A549 (cell line): ENCODE data around the gene OR4K5. TPM values are rescaled to one million over a fixed set of nuclear protein-coding genes. Genes with fewer than 3 reads are reported as not detected.
A peak's percentile ranks its signal among the peaks of the same experiment; 100 is the strongest.

Experiments used
- ATAC-seq, 2 experiments: fragments of 200-7000 bp in 1 of 2; fragments of >200 bp in 1 of 2; cut with Nextera tagmentation in 1 of 2; cut with Tn5 transposase in 1 of 2; 3 replicates each; pipeline versions ENCODE4 v1.8.0 to v1.9.1; 2018 to 2020; ENCODE audit warnings: mild to moderate bottlenecking in 1 of 2, moderate library complexity in 1 of 2
- CTCF ChIA-PET: fragments of 300-600 bp; sonication (Branson Sonifier 250); formaldehyde crosslinking; extraction: SDS; loops from one replicate; lab custom pipeline; 2021; ENCODE audit warnings: antibody characterized with exemption, inconsistent platforms; lab: Yijun Ruan, JAX
- POLR2A ChIA-PET: fragments of 350-600 bp; formaldehyde crosslinking; extraction: SDS; loops from one replicate; lab custom pipeline; 2021; ENCODE audit warnings: antibody characterized with exemption, inconsistent platforms; lab: Yijun Ruan, JAX
- DNase-seq, 2 experiments: peaks; one replicate each; pipeline versions ENCODE4 v3.0.0 to v3.0.0-alpha.2; 2011 to 2016; ENCODE audit warnings: low read depth in 1 of 2, low spot score in 1 of 2
- FAIRE-seq: peaks from 2 replicates; lab custom pipeline; 2011; peaks lifted over from hg19 to GRCh38; lab: Jason Lieb, UNC
- H3K27ac ChIP-seq, 2 experiments: fragments of >200 bp; sonication (Bioruptor Twin); formaldehyde crosslinking; 3 replicates each; pipeline ENCODE4 v1.5.1; 2016 to 2017
- H3K4me1 ChIP-seq: fragments of >200 bp; sonication (Bioruptor Twin); formaldehyde crosslinking; 3 replicates; pipeline ENCODE4 v1.6.1; 2016
- H3K4me2 ChIP-seq: fragments of >200 bp; sonication (Bioruptor Twin); formaldehyde crosslinking; 3 replicates; pipeline ENCODE4 v1.6.1; 2016
- H3K4me3 ChIP-seq: fragments of >200 bp; sonication (Bioruptor Twin); formaldehyde crosslinking; 3 replicates; pipeline ENCODE4 v1.5.1; 2016
- H3K9me3 ChIP-seq: fragments of >200 bp; sonication (Bioruptor Twin); formaldehyde crosslinking; 3 replicates; pipeline ENCODE4 v1.6.1; 2016
- CHD2 ChIP-seq: fragments of 150-350 bp; IDR thresholded peaks from 2 replicates; pipeline ENCODE4 v1.6.1; 2014; ENCODE audit warnings: low read length; ENCODE audit not compliant: partially characterized antibody
- CHD4 ChIP-seq: fragments of 200-600 bp; sonication (generic); IDR thresholded peaks from 2 replicates; pipeline ENCODE4 v1.6.1; 2016; ENCODE audit warnings: antibody characterized with exemption, mild to moderate bottlenecking, borderline replicate concordance
- ELK1 ChIP-seq: fragments of 150-350 bp; IDR thresholded peaks from 2 replicates; pipeline ENCODE4 v1.6.1; 2014; ENCODE audit warnings: low read depth, mild to moderate bottlenecking, low read length
- EP300 ChIP-seq, 2 experiments: fragments of >200 bp; sonication (Bioruptor Twin); formaldehyde crosslinking; IDR thresholded peaks; 2 replicates in 1 of 2; 3 replicates in 1 of 2; pipeline ENCODE4 v1.6.1; 2016 to 2017
- FOSL2 ChIP-seq, 2 experiments: fragments of 450-650 bp in 1 of 2; fragments of >200 bp in 1 of 2; sonication (Bioruptor Twin) in 1 of 2; formaldehyde crosslinking; IDR thresholded peaks; 2 replicates each; pipeline versions ENCODE4 v1.5.0 to v1.6.1; 2016 to 2020; ENCODE audit warnings: mild to moderate bottlenecking in 1 of 2, moderate library complexity in 1 of 2
- GATA3 ChIP-seq: IDR thresholded peaks from 2 replicates; pipeline ENCODE4 v1.6.1; 2012; ENCODE audit warnings: borderline replicate concordance
- HDAC2 ChIP-seq: fragments of 200-600 bp; sonication (generic); IDR thresholded peaks from 2 replicates; pipeline ENCODE4 v1.6.1; 2016
- HES2 ChIP-seq: fragments of >200 bp; sonication (Bioruptor Twin); formaldehyde crosslinking; IDR thresholded peaks from 2 replicates; pipeline ENCODE4 v1.6.1; 2016
- HOXA7 ChIP-seq: fragments of 250-450 bp; sonication (Bioruptor Pico); IDR thresholded peaks from 2 replicates; pipeline ENCODE4 v1.5.0; 2020; ENCODE audit warnings: mild to moderate bottlenecking, moderate library complexity
- JUN ChIP-seq, 2 experiments: fragments of >200 bp; sonication (Bioruptor Twin); formaldehyde crosslinking; IDR thresholded peaks; 2 replicates in 1 of 2; 3 replicates in 1 of 2; pipeline ENCODE4 v1.6.1; 2016 to 2017
- MAZ ChIP-seq: fragments of 150-350 bp; IDR thresholded peaks from 2 replicates; pipeline ENCODE4 v1.6.1; 2014; ENCODE audit warnings: antibody characterized with exemption, low read depth, low read length, borderline replicate concordance
- POLR2A ChIP-seq: IDR thresholded peaks from 2 replicates; pipeline ENCODE4 v1.6.1; 2012; ENCODE audit warnings: mild to moderate bottlenecking, low read length
- POLR2AphosphoS2 ChIP-seq: conservative IDR thresholded peaks from 2 replicates; pipeline ENCODE4 v1.6.1; 2012; ENCODE audit warnings: low read length, improper control_type of control experiment, inconsistent platforms
- RAD21 ChIP-seq, 2 experiments: fragments of >200 bp in 1 of 2; sonication (Bioruptor Twin) in 1 of 2; formaldehyde crosslinking in 1 of 2; IDR thresholded peaks in 1 of 2; conservative IDR thresholded peaks in 1 of 2; 2 replicates in 1 of 2; 3 replicates in 1 of 2; pipeline ENCODE4 v1.6.1; 2012 to 2018; ENCODE audit warnings: inconsistent platforms in 1 of 2
- RARB ChIP-seq: fragments of 250-450 bp; sonication (Bioruptor Pico); IDR thresholded peaks from 2 replicates; pipeline ENCODE4 v1.8.0; 2021; ENCODE audit warnings: mild to moderate bottlenecking, moderate library complexity
- SMC3 ChIP-seq: fragments of >200 bp; sonication (Bioruptor Twin); formaldehyde crosslinking; IDR thresholded peaks from 3 replicates; pipeline ENCODE4 v1.6.1; 2018; ENCODE audit warnings: inconsistent platforms
- TFCP2L1 ChIP-seq: fragments of 250-450 bp; sonication (Bioruptor Pico); IDR thresholded peaks from 2 replicates; pipeline ENCODE4 v1.5.0; 2021; ENCODE audit warnings: mild to moderate bottlenecking
- ZNF302 ChIP-seq: fragments of 250-450 bp; sonication (Bioruptor Pico); IDR thresholded peaks from 2 replicates; pipeline ENCODE4 v1.9.0; 2021; ENCODE audit warnings: inconsistent platforms, mild to moderate bottlenecking, moderate library complexity
- WGBS: methylation state at CpG from one replicate; pipeline ENCODE4 v1.1.6; 2017; ENCODE audit errors: missing lambda C conversion rate; 5-methylcytosine and 5-hydroxymethylcytosine counted together
- polyA plus RNA-seq, 4 experiments: library from polyadenylated mRNA; depleted of rRNA in 3 of 4; stranded (reverse); fragments of >200 nt; fragmentation: RNase III in 1 of 4; extraction: RNeasy Plus Mini Kit Qiagen cat#74134 plus additional on column Dnase treatment in 1 of 4; gene quantifications; 2 replicates in 3 of 4; 3 replicates in 1 of 4; pipeline ENCODE4 v1.2.3, GENCODE V29; 2011 to 2017
- TF ChIP-seq, protein P1 (sequence below): IDR thresholded peaks from 2 replicates; pipeline ENCODE4 v1.6.1; 2012
- TF ChIP-seq, protein P2 (sequence below): fragments of >200 bp; sonication (Bioruptor Twin); formaldehyde crosslinking; IDR thresholded peaks from 3 replicates; pipeline ENCODE4 v1.5.1; 2016

The OR4K5 gene
- polyA plus RNA-seq, 2 of the 4 experiments (the other 2 are of a cell fraction), result not detected

- no peak for TF ChIP-seq FOSL2 (IDR thresholded peaks at IDR 0.05)
- TF ChIP-seq FOSL2 (CRISPR knock-in tag; IDR thresholded peaks at IDR 0.05), result no peak
- TF ChIP-seq ELK1, result no peak
- no peak for TF ChIP-seq GATA3
- no peak for TF ChIP-seq HDAC2
- no peak for TF ChIP-seq HES2
Observed at GRCh38 chr14:19874842-19875241, 45.6 kb upstream of the OR4K5 start, which contains the start of gene OR4K2 (continued).

DNA sequence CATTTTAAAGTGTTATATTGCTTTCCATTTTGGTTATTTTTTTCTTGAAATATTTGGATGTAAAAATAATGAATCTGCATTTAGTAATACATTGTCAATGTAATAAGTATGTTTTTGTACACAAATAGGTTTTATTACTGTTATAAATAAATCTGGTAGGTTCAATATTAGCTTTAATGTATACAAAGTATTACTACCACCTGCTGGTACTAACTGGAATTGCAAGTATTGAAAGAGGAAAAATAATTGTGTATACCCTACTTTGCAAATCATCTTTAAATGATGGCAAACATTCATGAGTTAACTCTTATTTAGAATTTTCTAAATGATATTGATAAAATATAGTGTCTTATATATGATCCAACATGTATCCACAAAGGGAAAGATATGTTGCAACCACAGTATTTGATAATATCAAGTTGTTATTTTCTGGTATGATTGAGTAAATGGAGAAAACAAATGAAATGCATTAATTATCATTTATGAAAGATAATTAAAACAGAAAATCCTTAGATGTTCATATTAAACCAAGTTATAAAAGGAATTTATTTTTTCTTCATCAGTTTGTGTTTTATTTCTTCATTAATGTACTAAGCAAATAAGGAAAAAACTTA, 42.3 kb upstream of the OR4K5 start:
- Histone ChIP-seq H3K4me3 (no peak overlapping the region), H3K27ac (no peak overlapping the region), H3K9me3 (no peaks in the 10 kb centered on the region), H3K4me1 (no peaks in the 10 kb centered on the region), H3K4me2 (no peak overlapping the region)
- TF ChIP-seq HES2 (no peak), SMC3 (peak; percentile 62), POLR2AphosphoS2 (no peak), CHD2 (no peak), GATA3 (no peak), CHD4 (no peak), HOXA7 (CRISPR knock-in tag) (no peak), RAD21 (conservative IDR thresholded peaks at IDR 0.05 in 1 of 2, IDR thresholded peaks at IDR 0.05 in 1 of 2) (peak; percentile 66 to 76), EP300 (IDR thresholded peaks at IDR 0.05) (no peak), JUN (IDR thresholded peaks at IDR 0.05) (no peak), POLR2A (no peak), MAZ (no peak), RARB (CRISPR knock-in tag) (no peak)
- TF ChIP-seq, protein P1, sequence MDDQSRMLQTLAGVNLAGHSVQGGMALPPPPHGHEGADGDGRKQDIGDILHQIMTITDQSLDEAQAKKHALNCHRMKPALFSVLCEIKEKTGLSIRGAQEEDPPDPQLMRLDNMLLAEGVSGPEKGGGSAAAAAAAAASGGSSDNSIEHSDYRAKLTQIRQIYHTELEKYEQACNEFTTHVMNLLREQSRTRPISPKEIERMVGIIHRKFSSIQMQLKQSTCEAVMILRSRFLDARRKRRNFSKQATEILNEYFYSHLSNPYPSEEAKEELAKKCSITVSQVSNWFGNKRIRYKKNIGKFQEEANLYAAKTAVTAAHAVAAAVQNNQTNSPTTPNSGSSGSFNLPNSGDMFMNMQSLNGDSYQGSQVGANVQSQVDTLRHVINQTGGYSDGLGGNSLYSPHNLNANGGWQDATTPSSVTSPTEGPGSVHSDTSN, result no peak
- TF ChIP-seq, protein P2, sequence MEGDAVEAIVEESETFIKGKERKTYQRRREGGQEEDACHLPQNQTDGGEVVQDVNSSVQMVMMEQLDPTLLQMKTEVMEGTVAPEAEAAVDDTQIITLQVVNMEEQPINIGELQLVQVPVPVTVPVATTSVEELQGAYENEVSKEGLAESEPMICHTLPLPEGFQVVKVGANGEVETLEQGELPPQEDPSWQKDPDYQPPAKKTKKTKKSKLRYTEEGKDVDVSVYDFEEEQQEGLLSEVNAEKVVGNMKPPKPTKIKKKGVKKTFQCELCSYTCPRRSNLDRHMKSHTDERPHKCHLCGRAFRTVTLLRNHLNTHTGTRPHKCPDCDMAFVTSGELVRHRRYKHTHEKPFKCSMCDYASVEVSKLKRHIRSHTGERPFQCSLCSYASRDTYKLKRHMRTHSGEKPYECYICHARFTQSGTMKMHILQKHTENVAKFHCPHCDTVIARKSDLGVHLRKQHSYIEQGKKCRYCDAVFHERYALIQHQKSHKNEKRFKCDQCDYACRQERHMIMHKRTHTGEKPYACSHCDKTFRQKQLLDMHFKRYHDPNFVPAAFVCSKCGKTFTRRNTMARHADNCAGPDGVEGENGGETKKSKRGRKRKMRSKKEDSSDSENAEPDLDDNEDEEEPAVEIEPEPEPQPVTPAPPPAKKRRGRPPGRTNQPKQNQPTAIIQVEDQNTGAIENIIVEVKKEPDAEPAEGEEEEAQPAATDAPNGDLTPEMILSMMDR, result peak; percentile 67
- DNase-seq (peak in 1 of 2 experiments; percentile 36), ATAC-seq (peak in 1 of 2 experiments; percentile 68; a peak in 2 of 6 replicates), FAIRE-seq (peak; percentile 100)
- ChIA-PET CTCF (interaction anchor here (0.6 to 1.7 kb wide), 3 partner anchors 11 to 45 kb away, joined by 3 to 4 read pairs (median 3); no protein-coding TSS in a partner anchor), POLR2A (no interaction called here)

DNA sequence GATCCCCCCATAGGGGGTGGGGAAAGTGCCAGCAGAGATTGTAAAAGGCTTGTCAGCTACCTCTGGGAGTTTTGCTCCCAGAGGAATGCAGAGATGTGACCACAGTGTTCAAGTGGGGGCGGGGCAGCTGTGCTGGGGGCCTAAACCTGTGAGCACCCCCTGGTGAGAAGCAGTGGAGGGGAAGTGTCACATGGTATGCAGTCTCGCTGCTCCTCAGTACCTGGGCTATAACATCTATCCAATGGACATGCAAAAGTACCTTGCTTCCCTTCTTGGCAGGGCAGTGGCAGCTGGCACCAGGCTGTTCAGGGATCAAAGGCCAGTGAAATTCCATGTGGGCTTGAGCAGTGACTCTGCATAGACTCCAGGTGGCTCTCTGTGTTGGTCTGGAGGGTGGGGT, 25.1 kb upstream of the OR4K5 start:
- 0% methylated on average over 2 of the region's 2 CpGs for WGBS

More for the DNA sequence above, 25.1 kb upstream of the OR4K5 start:
- no peaks in the 10 kb centered on the region for H3K4me1 ChIP-seq
- FAIRE-seq (no peak), DNase-seq (no peak), ATAC-seq (peak in 1 of 2 experiments; percentile 50; a peak in 2 of 6 replicates)
- H3K9me3 ChIP-seq, result peaks cover 20% of the 10 kb centered on the region; the same call in 2 of the 3 replicates
- TF ChIP-seq TFCP2L1 (CRISPR knock-in tag) (no peak), ZNF302 (no peak), EP300 (IDR thresholded peaks at IDR 0.05) (no peak)
- CTCF ChIA-PET, result interaction anchor here (1.1 to 1.3 kb wide), 2 partner anchors 11 to 16 kb away, joined by 3 to 5 read pairs; no protein-coding TSS in a partner anchor
- H3K4me2 ChIP-seq, result no peak overlapping the region
- no peak overlapping the region for H3K4me3 ChIP-seq
- no peak overlapping the region for H3K27ac ChIP-seq
- POLR2A ChIA-PET, result no interaction called here
